H1 (cell line): Measurements from ENCODE around the gene PDE6D. TPM values are rescaled to one million over a fixed set of nuclear protein-coding genes. Genes with fewer than 3 reads are reported as not detected.

ENCODE experiments used
- CTCF ChIA-PET: fragments of 300-600 bp; sonication (Branson Sonifier 250); formaldehyde crosslinking; loops from one replicate; lab custom pipeline; 2021; ENCODE audit not compliant: partially characterized antibody; lab: Charles Lee
- POLR2A ChIA-PET: fragments of 300-600 bp; sonication (Branson Sonifier 250); formaldehyde crosslinking; loops from one replicate; lab custom pipeline; 2021; ENCODE audit warnings: inconsistent platforms; ENCODE audit not compliant: partially characterized antibody; lab: Charles Lee
- DNase-seq, 2 experiments: peaks; one replicate each; pipeline versions ENCODE4 v3.0.0 to v3.0.0-alpha.2; 2010 to 2022; ENCODE audit warnings: low spot score in 2 of 2, low read depth in 1 of 2, mixed read lengths in 1 of 2
- FAIRE-seq: peaks from 2 replicates; lab custom pipeline; 2011; peaks lifted over from hg19 to GRCh38; lab: Jason Lieb, UNC
- H2AFZ ChIP-seq: 2 replicates; pipeline ENCODE4 v1.8.1; 2012; ENCODE audit warnings: low read length, inconsistent platforms
- H2AK5ac ChIP-seq: 2 replicates; pipeline ENCODE4 v1.6.1; 2013; ENCODE audit warnings: low read depth, low read length
- H2BK120ac ChIP-seq: replicated peaks from 2 replicates; pipeline ENCODE3; 2013; ENCODE audit warnings: low read depth, low read length, inconsistent platforms
- H2BK12ac ChIP-seq: 2 replicates; pipeline ENCODE4 v1.6.1; 2013; ENCODE audit warnings: low read depth, low read length
- H2BK15ac ChIP-seq: 2 replicates; pipeline ENCODE4 v1.6.1; 2013; ENCODE audit warnings: low read length
- H2BK20ac ChIP-seq: 2 replicates; pipeline ENCODE4 v1.6.1; 2013; ENCODE audit warnings: low read length
- H2BK5ac ChIP-seq: 2 replicates; pipeline ENCODE4 v1.6.1; 2013; ENCODE audit warnings: low read depth, low read length
- H3K14ac ChIP-seq: 2 replicates; pipeline ENCODE4 v1.6.1; 2013; ENCODE audit warnings: inconsistent platforms; ENCODE audit not compliant: insufficient read length
- H3K18ac ChIP-seq: 2 replicates; pipeline ENCODE4 v1.6.1; 2013; ENCODE audit warnings: low read length; ENCODE audit errors: extremely low read depth
- H3K23ac ChIP-seq: 2 replicates; pipeline ENCODE4 v1.6.1; 2013; ENCODE audit warnings: inconsistent platforms; ENCODE audit not compliant: insufficient read length
- H3K23me2 ChIP-seq: 2 replicates; pipeline ENCODE4 v1.6.1; 2013; ENCODE audit warnings: low read depth, low read length
- H3K27ac ChIP-seq: 2 replicates; pipeline ENCODE4 v1.6.1; 2011; ENCODE audit warnings: low read depth, low read length, inconsistent platforms
- H3K27me3 ChIP-seq, 4 experiments: replicated peaks in 1 of 4; 1 replicate in 1 of 4; 2 replicates in 3 of 4; pipeline versions ENCODE4 v1.6.1 to v1.8.1; 2011 to 2013; ENCODE audit warnings: low read length in 3 of 4, mild to moderate bottlenecking in 3 of 4, inconsistent platforms in 2 of 4, mixed read lengths in 2 of 4, moderate library complexity in 1 of 4; ENCODE audit not compliant: control insufficient read depth in 3 of 4, insufficient read depth in 3 of 4; ENCODE audit errors: extremely low read depth in 1 of 4
- H3K36me3 ChIP-seq, 4 experiments: 2 replicates each; pipeline versions ENCODE4 v1.6.1 to v1.8.1; 2011 to 2013; ENCODE audit warnings: mild to moderate bottlenecking in 4 of 4, low read length in 3 of 4, moderate library complexity in 2 of 4, control low read depth in 1 of 4, inconsistent platforms in 1 of 4; ENCODE audit not compliant: insufficient read depth in 4 of 4, control insufficient read depth in 2 of 4
- H3K4ac ChIP-seq: replicated peaks from 2 replicates; pipeline ENCODE3; 2013; ENCODE audit warnings: low read length, low read depth, mixed read lengths, inconsistent platforms; ENCODE audit not compliant: insufficient read length
- H3K4me1 ChIP-seq, 4 experiments: replicated peaks in 1 of 4; 1 replicate in 1 of 4; 2 replicates in 3 of 4; pipeline versions ENCODE4 v1.6.1 to v1.8.1; 2011 to 2013; ENCODE audit warnings: low read length in 3 of 4, inconsistent platforms in 2 of 4, mixed read lengths in 1 of 4; ENCODE audit not compliant: insufficient read depth in 4 of 4, control insufficient read depth in 3 of 4
- H3K4me2 ChIP-seq, 2 experiments: 2 replicates each; pipeline versions ENCODE4 v1.6.1 to v1.8.1; 2011 to 2013; ENCODE audit warnings: low read depth in 2 of 2, low read length in 2 of 2, control low read depth in 1 of 2, inconsistent platforms in 1 of 2, mild to moderate bottlenecking in 1 of 2; ENCODE audit not compliant: insufficient read depth in 1 of 2
- H3K4me3 ChIP-seq, 4 experiments: fragments of 200-600, 300-600 bp in 1 of 4; sonication (generic), shearing (Covaris generic), sonication (Bioruptor Twin) in 1 of 4; 2 replicates each; pipeline versions ENCODE4 v1.5.1 to v1.8.1; 2011 to 2016; ENCODE audit warnings: low read length in 4 of 4, low read depth in 3 of 4, control low read depth in 2 of 4, inconsistent platforms in 2 of 4, mild to moderate bottlenecking in 2 of 4, mixed read lengths in 1 of 4, moderate library complexity in 1 of 4; ENCODE audit not compliant: insufficient read depth in 2 of 4; ENCODE audit errors: extremely low read depth in 1 of 4
- H3K56ac ChIP-seq: replicated peaks from 2 replicates; pipeline ENCODE3; 2013; ENCODE audit warnings: low read depth, mild to moderate bottlenecking, mixed read lengths, low read length, inconsistent platforms; ENCODE audit not compliant: insufficient read length
- H3K79me1 ChIP-seq: 2 replicates; pipeline ENCODE4 v1.6.1; 2013; ENCODE audit warnings: low read depth, low read length, control low read depth
- H3K79me2 ChIP-seq, 2 experiments: 2 replicates each; pipeline versions ENCODE4 v1.6.1 to v1.8.1; 2012 to 2013; ENCODE audit warnings: low read length in 2 of 2, mild to moderate bottlenecking in 2 of 2, inconsistent platforms in 1 of 2; ENCODE audit not compliant: insufficient read depth in 2 of 2, control insufficient read depth in 1 of 2
- H3K9ac ChIP-seq, 4 experiments: replicated peaks in 1 of 4; 1 replicate in 1 of 4; 2 replicates in 3 of 4; pipeline versions ENCODE4 v1.6.1 to v1.8.1; 2011 to 2013; ENCODE audit warnings: low read depth in 3 of 4, low read length in 3 of 4, control low read depth in 2 of 4, mild to moderate bottlenecking in 2 of 4, moderate library complexity in 2 of 4, inconsistent platforms in 1 of 4; ENCODE audit errors: extremely low read depth in 1 of 4
- H3K9me3 ChIP-seq, 2 experiments: 2 replicates each; pipeline versions ENCODE4 v1.6.1 to v1.8.1; 2012 to 2013; ENCODE audit warnings: mild to moderate bottlenecking in 2 of 2, moderate library complexity in 2 of 2, control low read depth in 1 of 2, inconsistent platforms in 1 of 2, low read depth in 1 of 2, low read length in 1 of 2, mixed read lengths in 1 of 2; ENCODE audit not compliant: insufficient read depth in 2 of 2
- H4K20me1 ChIP-seq, 2 experiments: replicated peaks in 1 of 2; 2 replicates each; pipeline versions ENCODE3 to v1.8.1; 2011 to 2013; ENCODE audit warnings: inconsistent platforms in 2 of 2, low read length in 2 of 2, mild to moderate bottlenecking in 1 of 2; ENCODE audit not compliant: insufficient read depth in 2 of 2, control insufficient read depth in 1 of 2
- H4K5ac ChIP-seq: 2 replicates; pipeline ENCODE4 v1.6.1; 2013; ENCODE audit warnings: low read length, low read depth, mixed read lengths, inconsistent platforms; ENCODE audit not compliant: insufficient read length
- H4K8ac ChIP-seq: 2 replicates; pipeline ENCODE4 v1.8.0; 2013; ENCODE audit warnings: mild to moderate bottlenecking, moderate library complexity, low read length, inconsistent platforms; ENCODE audit not compliant: insufficient read depth; ENCODE audit errors: extremely low read depth
- H4K91ac ChIP-seq: replicated peaks from 2 replicates; pipeline ENCODE3; 2013; ENCODE audit warnings: low read length, mixed read lengths, inconsistent platforms; ENCODE audit not compliant: insufficient read length
- BCL11A ChIP-seq, 2 experiments: IDR thresholded peaks; one replicate each; pipeline ENCODE4 v1.6.1; 2011; ENCODE audit warnings: low read depth in 2 of 2, low read length in 2 of 2, mild to moderate bottlenecking in 2 of 2
- BRCA1 ChIP-seq: IDR thresholded peaks from 2 replicates; pipeline ENCODE4 v1.6.1; 2012; ENCODE audit warnings: low read depth, low read length, improper control_type of control experiment
- CHD2 ChIP-seq: IDR thresholded peaks from 2 replicates; pipeline ENCODE4 v1.6.1; 2012; ENCODE audit warnings: low read length, improper control_type of control experiment
- KDM1A ChIP-seq: fragments of 200-600, 300-600 bp; sonication (generic); IDR thresholded peaks from 2 replicates; pipeline ENCODE4 v1.7.1; 2016; ENCODE audit warnings: mild to moderate bottlenecking, low read length, borderline replicate concordance
- NANOG ChIP-seq: IDR thresholded peaks from 2 replicates; pipeline ENCODE4 v1.6.1; 2011; ENCODE audit warnings: low read length, low read depth, mild to moderate bottlenecking, inconsistent platforms; ENCODE audit not compliant: insufficient read depth, poor library complexity, severe bottlenecking
- SIX5 ChIP-seq: IDR thresholded peaks from 2 replicates; pipeline ENCODE4 v1.6.1; 2011; ENCODE audit warnings: mild to moderate bottlenecking, low read depth, low read length
- SP1 ChIP-seq: IDR thresholded peaks from 2 replicates; pipeline ENCODE4 v1.6.1; 2011; ENCODE audit warnings: low read depth, low read length
- TAF1 ChIP-seq: IDR thresholded peaks from 2 replicates; pipeline ENCODE4 v1.6.1; 2011; ENCODE audit warnings: mild to moderate bottlenecking, low read depth, low read length
- TAF7 ChIP-seq: optimal IDR thresholded peaks from 2 replicates; pipeline ENCODE3; 2011; ENCODE audit warnings: low read depth, mild to moderate bottlenecking, inconsistent platforms, low read length, moderate library complexity, borderline replicate concordance
- YY1 ChIP-seq: IDR thresholded peaks from 2 replicates; pipeline ENCODE4 v1.6.1; 2011; ENCODE audit warnings: low read depth, mild to moderate bottlenecking, low read length
- WGBS, 2 experiments: shearing (Covaris generic) in 1 of 2; methylation state at CpG; one replicate each; pipeline versions ENCODE4 v1.1.6 to v1.1.7; 2013 to 2015; ENCODE audit warnings: low lambda C conversion rate in 2 of 2, mixed read lengths in 2 of 2, inconsistent platforms in 1 of 2, low coverage in 1 of 2, missing lambda C conversion rate in 1 of 2; ENCODE audit not compliant: insufficient replicate concordance in 2 of 2, insufficient coverage in 1 of 2, insufficient read length in 1 of 2; ENCODE audit errors: extremely low coverage in 1 of 2, missing lambda C conversion rate in 1 of 2; 5-methylcytosine and 5-hydroxymethylcytosine counted together
- polyA plus RNA-seq, 7 experiments: library from polyadenylated mRNA; depleted of rRNA in 3 of 7; stranded (reverse) in 5 of 7; unstranded in 2 of 7; fragments of >200 nt in 5 of 7; fragments of 200-250 nt in 2 of 7; gene quantifications; 1 replicate in 5 of 7; 2 replicates in 1 of 7; 4 replicates in 1 of 7; pipeline versions ENCODE4 v1.2.1 to v1.2.3, GENCODE V29; 2011 to 2013; ENCODE audit warnings: missing spikeins in 2 of 7, mixed read lengths in 2 of 7
- total RNA-seq: library from RNA; stranded (reverse); fragmentation: NEBNext Ultra II Directional; extraction: Animal tissue kit (Norgen Biotek cat#: 25700); gene quantifications from 2 replicates; pipeline ENCODE4 v1.2.1, GENCODE V29; 2021
- TF ChIP-seq, protein P1 (sequence below): IDR thresholded peaks from 2 replicates; pipeline ENCODE4 v1.6.1; 2011; ENCODE audit warnings: low read depth, mild to moderate bottlenecking, low read length; ENCODE audit not compliant: insufficient read depth

Gene PDE6D
- total and polyA plus RNA-seq, 2 of the 8 experiments (the other 6 are each of a cell fraction or from before 2014, with no cell fraction given) = 33.7 to 63.9 TPM

DNA sequence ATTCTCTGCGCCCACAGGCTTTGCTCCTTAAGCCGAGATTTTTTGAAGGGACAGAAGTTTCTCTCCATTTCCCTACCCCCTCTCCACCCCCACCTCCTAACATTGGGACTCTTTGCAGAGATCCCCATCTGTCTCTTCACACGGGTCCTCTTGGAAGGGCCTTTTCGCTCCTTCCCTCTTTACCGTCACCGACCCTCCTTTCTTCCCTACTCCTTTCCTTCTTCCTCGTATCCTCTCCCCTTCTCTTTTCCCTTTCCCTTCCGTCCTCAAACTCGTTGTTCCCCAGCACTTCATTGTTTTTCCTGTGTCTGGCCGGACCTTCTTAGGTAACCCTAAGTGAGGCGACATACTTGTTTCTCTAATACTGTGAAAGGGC lies 5.8 kb upstream of the PDE6D start:
- H3K23ac ChIP-seq = no peak overlapping the region
- H2BK120ac ChIP-seq = no peak overlapping the region
- H2BK12ac ChIP-seq = no peak overlapping the region
- H4K20me1 ChIP-seq = peaks cover 3% of the 10 kb centered on the region in 2 experiments
- no peaks in the 10 kb centered on the region for H3K9me3 ChIP-seq
- peaks cover 0 to 73% of the 10 kb centered on the region in 2 experiments; a peak in 3 of 4 replicates for H3K79me2 ChIP-seq
- no peak for FAIRE-seq
- H3K27ac ChIP-seq = no peak overlapping the region
- H4K5ac ChIP-seq = no peak overlapping the region
- H2BK5ac ChIP-seq = peak overlapping the region; percentile 4; the same call in 1 of the 2 replicates
- no peak overlapping the region for H2BK15ac ChIP-seq
- H3K79me1 ChIP-seq = no peaks in the 10 kb centered on the region; the same call in 1 of the 2 replicates
- ChIA-PET POLR2A (interaction anchor here (0.8 to 3.1 kb wide), 4 partner anchors 10 to 100 kb away, joined by 3 to 18 read pairs (median 7); no protein-coding TSS in a partner anchor), CTCF (interaction anchor here (1.2 to 3.9 kb wide), 7 partner anchors 8 to 114 kb away, joined by 3 to 35 read pairs (median 5); no protein-coding TSS in a partner anchor)
- peak overlapping the region; percentile 71 to 92 for H3K4me2 ChIP-seq
- no peak overlapping the region for H2AK5ac ChIP-seq
- H3K18ac ChIP-seq = no peak overlapping the region
- H2AFZ ChIP-seq = no peak overlapping the region
- WGBS, 2 experiments = 18% methylated on average over 11 of the region's 11 CpGs; no CpG with 5 or more reads in 1 of the 2 experiments
- H3K23me2 ChIP-seq = peaks cover 8% of the 10 kb centered on the region
- no peak overlapping the region; the same call in 1 of the 2 replicates for H4K8ac ChIP-seq
- peak overlapping the region in 3 of 4 experiments; percentile 63 to 90 (median 75); a peak in 6 of 7 replicates for H3K9ac ChIP-seq
- no peaks in the 10 kb centered on the region for H3K27me3 ChIP-seq
- TF ChIP-seq YY1 (no peak), BRCA1 (no peak), SIX5 (no peak), NANOG (no peak), SP1 (no peak), BCL11A (IDR thresholded peaks at IDR 0.05; ENCODE audit: low read depth in 2 of 2, low read length in 2 of 2) (no peak), CHD2 (no peak), TAF7 (no peak), KDM1A (no peak), TAF1 (no peak)
- TF ChIP-seq, protein P1, sequence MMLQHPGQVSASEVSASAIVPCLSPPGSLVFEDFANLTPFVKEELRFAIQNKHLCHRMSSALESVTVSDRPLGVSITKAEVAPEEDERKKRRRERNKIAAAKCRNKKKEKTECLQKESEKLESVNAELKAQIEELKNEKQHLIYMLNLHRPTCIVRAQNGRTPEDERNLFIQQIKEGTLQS = no peak
- H3K14ac ChIP-seq = no peak overlapping the region
- H3K4ac ChIP-seq = no peak overlapping the region
- H3K36me3 ChIP-seq = peaks cover 0 to 19% (median 10%) of the 10 kb centered on the region in 4 experiments; a peak in 6 of 8 replicates
- no peak overlapping the region for H4K91ac ChIP-seq
- no peak for DNase-seq
- peak overlapping the region; percentile 66 to 87 (median 74) for H3K4me3 ChIP-seq
- peaks cover 0 to 8% (median 2%) of the 10 kb centered on the region in 4 experiments; a peak in 3 of 7 replicates for H3K4me1 ChIP-seq
- no peak overlapping the region for H2BK20ac ChIP-seq
- H3K56ac ChIP-seq = no peak overlapping the region
